OCI-LY3 (cell line): ENCODE data around the gene LAD1.

ENCODE experiments used
- CTCF ChIP-seq: fragments of 200-600, 300-600 bp; sonication (generic); IDR thresholded peaks from 2 replicates; pipeline ENCODE4 v1.5.1; 2014; ENCODE audit warnings: antibody characterized with exemption, low read length, low read depth
- EZH2phosphoT487 ChIP-seq: fragments of 200-600 bp; shearing (Covaris generic); IDR thresholded peaks from 2 replicates; pipeline ENCODE4 v1.6.1; 2018; ENCODE audit warnings: antibody characterized with exemption, mixed run types, low read depth

DNA sequence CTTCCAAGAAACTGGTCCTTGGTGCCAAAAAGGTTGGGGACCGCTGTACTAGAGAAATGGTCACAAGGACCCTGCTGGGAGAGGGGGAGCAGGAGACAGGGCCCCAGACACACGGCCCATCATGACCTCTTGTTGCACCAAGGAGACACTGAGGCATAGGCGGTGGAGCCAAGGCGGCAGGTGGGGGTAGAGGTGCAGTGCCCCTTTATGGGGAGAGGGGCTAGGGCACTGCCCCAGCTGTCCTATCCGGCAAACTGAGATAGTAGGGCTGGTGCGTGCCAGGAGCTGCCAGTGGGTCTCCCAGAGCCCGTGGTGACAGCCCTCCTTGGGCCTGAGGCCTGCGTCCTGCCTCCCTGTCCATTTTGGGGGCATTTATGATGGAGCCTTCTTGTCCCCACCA lies 41.9 kb downstream of the LAD1 start:
- TF ChIP-seq CTCF (no peak), EZH2phosphoT487 (no peak)
